ENCODE measurements around the gene KIF1B. TPM values are rescaled to one million over a fixed set of nuclear protein-coding genes. Genes with fewer than 3 reads are reported as not detected.

The KIF1B gene
- 22.8 TPM for polyA plus RNA-seq (2013, experiment 1 of 2)
- 23.0 TPM for polyA plus RNA-seq (2013, experiment 2 of 2)

- no peak within 1 kb of the TSS for H2AK5ac ChIP-seq (ENCODE audit: low read length)
- no peak within 1 kb of the TSS for H4K8ac ChIP-seq (ENCODE audit: low read depth, low read length)
- peak within 1 kb of the TSS; percentile 95 for H3K4me3 ChIP-seq (ENCODE audit: low read length)
- H3K56ac ChIP-seq (ENCODE audit: low read length), result peak within 1 kb of the TSS; percentile 98
- peak within 1 kb of the TSS; percentile 67 for H2BK5ac ChIP-seq (ENCODE audit: low read length)
- H3K4ac ChIP-seq (ENCODE audit: low read depth, low read length), result peak within 1 kb of the TSS; percentile 38
- H3K9ac ChIP-seq (ENCODE audit: low read length), result peak within 1 kb of the TSS; percentile 91
- H3K18ac ChIP-seq (ENCODE audit: low read length), result peak within 1 kb of the TSS; percentile 91
- peaks cover 3% of the 10 kb centered on the region for H3K4me1 ChIP-seq (ENCODE audit: control insufficient read depth, low read depth, low read length)
- H3K79me1 ChIP-seq (ENCODE audit: low read length), result peaks cover 3% of the 10 kb centered on the region
- H3K27ac ChIP-seq (ENCODE audit: low read depth, low read length), result peak within 1 kb of the TSS; percentile 95
- H3K79me2 ChIP-seq (ENCODE audit: control insufficient read depth, insufficient read depth, low read length), result peaks cover 31% of the 10 kb centered on the region
- H4K5ac ChIP-seq (ENCODE audit: low read length), result no peak within 1 kb of the TSS
- H3K4me2 ChIP-seq (ENCODE audit: low read length), result peak within 1 kb of the TSS; percentile 99
- no peaks in the 10 kb centered on the region for H3K36me3 ChIP-seq (ENCODE audit: control insufficient read depth, insufficient read depth, low read length)
- no peak within 1 kb of the TSS for H2BK15ac ChIP-seq (replicated peaks; ENCODE audit: low read depth)
- no CpG with 5 or more reads among the region's 107 CpGs for WGBS (ENCODE audit: extremely low coverage, insufficient coverage, low lambda C conversion rate)
- no peak within 1 kb of the TSS for H2BK120ac ChIP-seq (ENCODE audit: low read depth, low read length)
- peak; percentile 99 for DNase-seq
- H3K27me3 ChIP-seq (ENCODE audit: insufficient read depth, low read length, poor library complexity), result no peaks in the 10 kb centered on the region
- H3K23ac ChIP-seq (ENCODE audit: low read length), result peak within 1 kb of the TSS; percentile 80
These were observed at the start of gene KIF1B for GRCh38 chr1:10209905-10210810. Gene KIF1B, plus strand, starts transcription at chr1:10210570. Its CDS starts 21,759 bp downstream, at chr1:10232329.

GRCh38 chr1:10160907-10161490, 49.4 kb upstream of the KIF1B start:
- H2BK120ac ChIP-seq (ENCODE audit: low read depth, low read length), result no peak overlapping the region
- no peaks in the 10 kb centered on the region for H3K4me1 ChIP-seq (ENCODE audit: control insufficient read depth, low read depth, low read length)
- H3K27ac ChIP-seq (ENCODE audit: low read depth, low read length), result no peak overlapping the region
- no peak for DNase-seq
- no peaks in the 10 kb centered on the region for H3K79me1 ChIP-seq (ENCODE audit: low read length)
- H3K27me3 ChIP-seq (ENCODE audit: insufficient read depth, low read length, poor library complexity), result no peaks in the 10 kb centered on the region
- H3K18ac ChIP-seq (ENCODE audit: low read length), result no peak overlapping the region
- no peak overlapping the region for H2AK5ac ChIP-seq (ENCODE audit: low read length)
- no peak overlapping the region for H3K4me2 ChIP-seq (ENCODE audit: low read length)
- no peak overlapping the region for H4K8ac ChIP-seq (ENCODE audit: low read depth, low read length)
- no peaks in the 10 kb centered on the region for H3K79me2 ChIP-seq (ENCODE audit: control insufficient read depth, insufficient read depth, low read length)
- H3K9ac ChIP-seq (ENCODE audit: low read length), result no peak overlapping the region
- no peak overlapping the region for H3K56ac ChIP-seq (ENCODE audit: low read length)
- H4K5ac ChIP-seq (ENCODE audit: low read length), result no peak overlapping the region
- H2BK5ac ChIP-seq (ENCODE audit: low read length), result no peak overlapping the region
- H3K36me3 ChIP-seq (ENCODE audit: control insufficient read depth, insufficient read depth, low read length), result peaks cover 2% of the 10 kb centered on the region
- no peak overlapping the region for H2BK15ac ChIP-seq (replicated peaks; ENCODE audit: low read depth)
- no peak overlapping the region for H3K4ac ChIP-seq (ENCODE audit: low read depth, low read length)
- no CpG with 5 or more reads among the region's 12 CpGs for WGBS (ENCODE audit: extremely low coverage, insufficient coverage, low lambda C conversion rate)
- H3K4me3 ChIP-seq (ENCODE audit: low read length), result no peak overlapping the region
- no peak overlapping the region for H3K23ac ChIP-seq (ENCODE audit: low read length)

GRCh38 chr1:10161541-10162290, 48.7 kb upstream of the KIF1B start:
- no peak for DNase-seq
- H3K4me2 ChIP-seq (ENCODE audit: low read length), result no peak overlapping the region
- no peak overlapping the region for H2BK120ac ChIP-seq (ENCODE audit: low read depth, low read length)
- H3K4me3 ChIP-seq (ENCODE audit: low read length), result no peak overlapping the region
- H3K23ac ChIP-seq (ENCODE audit: low read length), result no peak overlapping the region
- no peak overlapping the region for H3K56ac ChIP-seq (ENCODE audit: low read length)
- no peaks in the 10 kb centered on the region for H3K79me1 ChIP-seq (ENCODE audit: low read length)
- H3K9ac ChIP-seq (ENCODE audit: low read length), result no peak overlapping the region
- H3K36me3 ChIP-seq (ENCODE audit: control insufficient read depth, insufficient read depth, low read length), result peaks cover 2% of the 10 kb centered on the region
- H3K4me1 ChIP-seq (ENCODE audit: control insufficient read depth, low read depth, low read length), result no peaks in the 10 kb centered on the region
- H3K18ac ChIP-seq (ENCODE audit: low read length), result no peak overlapping the region
- no peak overlapping the region for H4K5ac ChIP-seq (ENCODE audit: low read length)
- no peaks in the 10 kb centered on the region for H3K79me2 ChIP-seq (ENCODE audit: control insufficient read depth, insufficient read depth, low read length)
- no peak overlapping the region for H2AK5ac ChIP-seq (ENCODE audit: low read length)
- no CpG with 5 or more reads among the region's 17 CpGs for WGBS (ENCODE audit: extremely low coverage, insufficient coverage, low lambda C conversion rate)
- H2BK15ac ChIP-seq (replicated peaks; ENCODE audit: low read depth), result no peak overlapping the region
- H3K4ac ChIP-seq (ENCODE audit: low read depth, low read length), result no peak overlapping the region
- no peak overlapping the region for H4K8ac ChIP-seq (ENCODE audit: low read depth, low read length)
- H3K27ac ChIP-seq (ENCODE audit: low read depth, low read length), result no peak overlapping the region
- no peaks in the 10 kb centered on the region for H3K27me3 ChIP-seq (ENCODE audit: insufficient read depth, low read length, poor library complexity)
- H2BK5ac ChIP-seq (ENCODE audit: low read length), result no peak overlapping the region

GRCh38 chr1:10168912-10169514, 41.4 kb upstream of the KIF1B start:
- WGBS (ENCODE audit: extremely low coverage, insufficient coverage, low lambda C conversion rate), result no CpG with 5 or more reads among the region's 7 CpGs
- H3K4me3 ChIP-seq (ENCODE audit: low read length), result no peak overlapping the region
- H3K79me2 ChIP-seq (ENCODE audit: control insufficient read depth, insufficient read depth, low read length), result no peaks in the 10 kb centered on the region
- no peak overlapping the region for H2AK5ac ChIP-seq (ENCODE audit: low read length)
- H3K23ac ChIP-seq (ENCODE audit: low read length), result no peak overlapping the region
- no peak overlapping the region for H3K9ac ChIP-seq (ENCODE audit: low read length)
- H3K4me1 ChIP-seq (ENCODE audit: control insufficient read depth, low read depth, low read length), result no peaks in the 10 kb centered on the region
- H3K79me1 ChIP-seq (ENCODE audit: low read length), result no peaks in the 10 kb centered on the region
- H2BK5ac ChIP-seq (ENCODE audit: low read length), result no peak overlapping the region
- no peak overlapping the region for H3K4me2 ChIP-seq (ENCODE audit: low read length)
- H3K36me3 ChIP-seq (ENCODE audit: control insufficient read depth, insufficient read depth, low read length), result peaks cover 2% of the 10 kb centered on the region
- H3K27ac ChIP-seq (ENCODE audit: low read depth, low read length), result no peak overlapping the region
- no peak overlapping the region for H2BK15ac ChIP-seq (replicated peaks; ENCODE audit: low read depth)
- H3K18ac ChIP-seq (ENCODE audit: low read length), result no peak overlapping the region
- no peaks in the 10 kb centered on the region for H3K27me3 ChIP-seq (ENCODE audit: insufficient read depth, low read length, poor library complexity)
- H3K4ac ChIP-seq (ENCODE audit: low read depth, low read length), result no peak overlapping the region
- no peak overlapping the region for H4K8ac ChIP-seq (ENCODE audit: low read depth, low read length)
- H3K56ac ChIP-seq (ENCODE audit: low read length), result no peak overlapping the region
- H4K5ac ChIP-seq (ENCODE audit: low read length), result no peak overlapping the region
- no peak overlapping the region for H2BK120ac ChIP-seq (ENCODE audit: low read depth, low read length)
- no peak for DNase-seq

GRCh38 chr1:10170239-10170574, 40.2 kb upstream of the KIF1B start:
- WGBS (ENCODE audit: extremely low coverage, insufficient coverage, low lambda C conversion rate), result no CpG with 5 or more reads among the region's 2 CpGs
- Histone ChIP-seq H3K18ac (ENCODE audit: low read length) (no peak overlapping the region), H2BK120ac (ENCODE audit: low read depth, low read length) (no peak overlapping the region), H3K79me2 (ENCODE audit: control insufficient read depth, insufficient read depth, low read length) (no peaks in the 10 kb centered on the region), H3K27me3 (ENCODE audit: insufficient read depth, low read length, poor library complexity) (no peaks in the 10 kb centered on the region), H3K9ac (ENCODE audit: low read length) (no peak overlapping the region), H2BK5ac (ENCODE audit: low read length) (no peak overlapping the region), H3K23ac (ENCODE audit: low read length) (no peak overlapping the region), H3K56ac (ENCODE audit: low read length) (no peak overlapping the region), H3K36me3 (ENCODE audit: control insufficient read depth, insufficient read depth, low read length) (peaks cover 2% of the 10 kb centered on the region), H3K4ac (ENCODE audit: low read depth, low read length) (no peak overlapping the region), H3K4me1 (ENCODE audit: control insufficient read depth, low read depth, low read length) (no peaks in the 10 kb centered on the region), H4K8ac (ENCODE audit: low read depth, low read length) (no peak overlapping the region), H3K4me3 (ENCODE audit: low read length) (no peak overlapping the region), H3K4me2 (ENCODE audit: low read length) (no peak overlapping the region), H2BK15ac (replicated peaks; ENCODE audit: low read depth) (no peak overlapping the region), H2AK5ac (ENCODE audit: low read length) (no peak overlapping the region), H3K27ac (ENCODE audit: low read depth, low read length) (no peak overlapping the region), H4K5ac (ENCODE audit: low read length) (no peak overlapping the region), H3K79me1 (ENCODE audit: low read length) (no peaks in the 10 kb centered on the region)
- no peak for DNase-seq
